Non-pigmented ciliary epithelial cell (primary cell): ENCODE measurements around the gene GRAMD2B.
"Not testable (repeated sequence)": the region's sequence is repeated elsewhere in the genome, so short reads cannot be mapped to it uniquely, and the experiment has no call there.

Source experiments
- DNase-seq: peaks from one replicate; pipeline ENCODE4 v3.0.0-alpha.2; 2010; ENCODE audit warnings: low read depth

The GRAMD2B gene

GRCh38 chr5:126511961-126512360, 88.8 kb downstream of the GRAMD2B start:
- DNase-seq = no peak

DNA sequence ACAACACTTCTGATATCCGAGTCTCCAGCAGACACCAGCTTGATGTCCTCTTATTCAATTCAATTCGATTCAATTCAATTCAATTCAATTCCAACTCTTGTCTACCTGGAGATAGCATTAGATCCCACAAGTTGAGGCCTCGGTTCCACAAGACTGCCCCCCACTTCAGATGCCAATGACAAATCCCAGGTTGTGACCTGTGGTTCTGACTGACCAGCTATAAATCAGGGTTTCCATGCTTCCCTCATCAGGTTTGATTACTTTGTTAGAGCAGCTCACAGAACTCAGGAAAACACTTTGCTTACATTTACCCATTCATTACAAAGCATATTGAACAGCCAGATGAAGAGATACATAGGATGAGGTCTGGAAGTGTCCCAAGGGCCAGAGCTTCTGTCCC, 89.2 kb downstream of the GRAMD2B start:
- no peak for DNase-seq

GRCh38 chr5:126513302-126513701, 90.1 kb downstream of the GRAMD2B start:
- no peak for DNase-seq

- no peak for DNase-seq
Observed at GRCh38 chr5:126513703-126514102, 90.5 kb downstream of the GRAMD2B start.

GRCh38 chr5:126514131-126514557, 90.9 kb downstream of the GRAMD2B start:
- DNase-seq = no peak

DNA sequence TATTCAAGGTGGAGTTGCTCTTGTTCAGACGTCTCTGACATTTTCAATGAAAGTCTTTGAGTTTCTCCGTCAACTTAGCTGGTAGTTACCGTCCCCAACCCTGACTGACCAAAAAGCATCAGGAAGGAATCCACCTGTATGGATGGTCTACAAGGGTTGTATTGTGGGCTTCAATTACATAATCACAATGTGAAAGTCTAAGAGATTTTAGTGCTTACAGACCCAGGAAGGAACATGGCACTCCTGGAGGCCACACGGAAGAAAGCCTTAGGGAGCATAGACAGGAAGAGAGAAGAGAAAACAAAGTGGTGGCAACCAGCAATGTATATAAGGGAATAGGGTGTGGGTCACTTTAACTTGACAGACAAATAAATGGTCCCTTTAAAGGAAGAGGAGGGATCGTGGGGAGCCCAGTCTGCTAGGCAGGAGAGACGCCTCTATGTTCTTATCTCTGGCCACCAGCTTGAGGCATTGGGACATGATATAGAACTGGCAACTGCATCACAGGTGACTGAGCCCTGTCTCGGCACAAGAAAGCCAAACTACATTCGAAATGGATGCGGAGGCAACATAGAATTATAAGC, 91.4 kb downstream of the GRAMD2B start:
- no peak for DNase-seq

DNA sequence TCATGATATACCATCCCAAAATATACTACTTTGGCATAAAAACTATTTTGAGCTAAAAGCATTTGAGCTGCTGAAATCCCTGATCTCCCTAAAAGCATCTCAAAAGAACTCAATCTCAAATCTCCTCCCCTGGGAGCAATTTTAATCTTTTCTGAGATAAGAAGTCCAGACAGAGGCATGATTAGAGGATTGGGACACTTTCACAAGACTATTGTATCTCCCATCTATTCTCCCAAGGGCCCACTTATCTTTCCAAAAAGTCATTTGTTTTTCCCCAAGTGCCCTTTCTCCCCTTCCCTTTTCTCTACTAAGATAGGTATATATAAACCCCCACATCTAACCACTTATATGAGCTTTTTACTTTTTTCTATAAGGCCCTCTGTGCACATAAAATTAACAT, 92.1 kb downstream of the GRAMD2B start:
- no peak for DNase-seq

DNA sequence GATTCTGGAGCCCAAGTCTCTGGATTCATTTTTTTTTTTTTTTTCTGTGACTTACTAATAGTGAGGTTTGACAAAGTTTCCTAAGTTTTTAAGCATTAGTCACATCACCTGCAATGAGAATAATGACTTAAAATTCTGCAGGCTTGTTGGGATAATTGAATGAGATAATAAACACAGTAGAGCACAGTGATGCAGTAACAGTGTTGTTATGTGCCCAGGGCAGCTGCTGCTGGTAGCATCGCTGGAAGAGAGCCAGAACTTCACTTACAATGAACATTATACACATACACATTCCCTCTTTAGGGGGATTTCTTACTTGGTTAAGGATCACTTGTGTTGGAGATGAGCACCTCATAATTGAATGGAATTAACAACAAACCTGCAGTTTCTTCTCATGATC, 92.9 kb downstream of the GRAMD2B start:
- DNase-seq = no peak

GRCh38 chr5:126516852-126517251, 93.6 kb downstream of the GRAMD2B start:
- no peak for DNase-seq

GRCh38 chr5:126519223-126519622, 96.0 kb downstream of the GRAMD2B start:
- not testable (repeated sequence) for DNase-seq

DNA sequence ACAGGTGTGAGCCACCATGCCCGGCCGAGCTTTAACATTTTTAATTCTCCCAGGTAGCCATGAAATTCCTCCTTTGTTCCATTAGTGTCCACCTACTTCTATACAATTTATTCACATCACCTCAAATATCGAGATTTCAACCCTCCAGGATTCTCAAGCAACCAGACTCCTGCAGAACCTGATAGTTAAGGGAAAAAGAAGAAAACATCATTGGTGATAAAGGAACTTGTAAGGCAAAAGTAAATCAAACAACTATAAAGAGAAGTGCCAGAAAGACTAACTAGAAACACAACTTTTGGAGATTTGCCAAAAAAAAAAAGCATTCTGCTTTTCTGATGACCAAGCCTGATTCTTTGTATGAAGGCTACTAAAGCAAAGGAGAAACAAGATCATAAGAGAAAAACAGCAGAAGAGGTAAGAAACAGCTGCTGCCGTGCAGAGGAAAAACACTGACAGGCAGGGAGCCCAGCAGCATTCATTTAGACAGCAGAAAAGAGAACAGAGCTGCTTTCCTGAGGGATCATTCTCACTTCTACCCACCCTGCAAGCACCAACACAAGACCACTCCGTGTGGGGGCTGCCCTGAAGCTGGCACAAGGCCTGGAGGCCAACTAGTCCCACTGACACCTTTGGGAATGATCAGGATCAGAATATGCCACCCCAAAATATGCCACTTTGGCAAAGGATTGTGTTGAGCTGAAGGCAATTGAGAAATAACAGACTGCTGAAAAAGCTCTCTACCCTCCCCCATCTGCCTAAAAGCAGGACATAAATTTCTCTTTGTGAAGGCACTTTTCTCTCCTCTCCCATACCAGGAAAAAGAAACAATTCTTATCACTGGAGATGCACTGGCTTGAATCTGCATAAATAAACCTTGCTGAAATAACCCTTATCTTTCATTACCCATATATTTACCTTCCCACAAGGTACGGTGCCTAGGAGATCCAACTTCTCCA, 96.7 kb downstream of the GRAMD2B start:
- no peak for DNase-seq

GRCh38 chr5:126520593-126520953, 97.4 kb downstream of the GRAMD2B start:
- DNase-seq = no peak

DNA sequence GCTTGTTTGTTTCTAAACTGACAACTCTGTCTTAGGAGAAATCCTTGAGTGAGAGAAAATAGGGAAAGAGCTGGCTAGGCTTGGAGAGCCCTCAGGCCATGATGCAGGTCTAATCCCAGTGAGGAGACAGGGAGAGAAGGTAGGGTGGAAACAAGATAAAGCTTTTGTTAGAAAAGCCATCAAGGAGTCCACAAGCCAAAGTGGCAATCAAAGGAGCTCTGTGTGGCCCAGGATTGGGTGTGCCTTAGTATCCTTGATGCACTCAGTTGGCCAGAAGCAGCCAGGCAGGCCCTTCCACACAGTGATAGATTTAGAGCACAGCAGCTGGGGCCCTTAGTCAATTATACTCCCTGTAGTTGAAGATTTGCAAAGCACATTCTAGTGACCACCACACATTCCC, 97.9 kb downstream of the GRAMD2B start:
- DNase-seq = no peak

- DNase-seq = no peak
Observed at GRCh38 chr5:126523818-126524510, 100.8 kb downstream of the GRAMD2B start.

DNA sequence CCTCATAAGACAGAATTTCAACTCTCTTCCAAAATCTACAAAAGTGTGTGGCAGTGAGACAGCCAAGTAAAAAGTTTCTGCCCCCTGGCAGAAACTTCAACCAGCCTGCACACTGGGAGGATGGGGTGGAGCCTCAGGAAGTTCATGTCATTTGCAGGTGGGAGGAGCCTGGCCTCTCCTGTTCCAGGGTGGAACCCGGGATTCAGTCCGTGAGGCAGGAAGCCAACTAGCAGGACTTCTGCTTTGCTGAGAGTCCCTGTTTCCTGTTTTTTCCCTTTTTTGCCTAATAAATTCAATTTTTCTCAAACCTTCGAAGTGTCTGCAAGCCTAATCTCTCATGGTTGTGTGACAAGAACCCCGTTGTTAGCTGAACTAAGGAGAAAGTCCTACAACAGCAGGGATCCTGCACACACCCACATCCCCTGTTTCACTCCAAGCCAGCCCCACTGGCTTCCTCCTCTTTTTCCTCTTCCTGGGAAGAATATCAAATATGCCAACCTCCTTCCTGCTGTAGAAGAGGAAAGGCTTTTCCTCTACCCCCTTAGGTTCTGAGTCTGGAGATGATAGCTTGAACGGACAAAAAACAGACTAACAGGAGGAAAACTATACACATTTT, 102.5 kb downstream of the GRAMD2B start:
- no peak for DNase-seq

- DNase-seq = no peak
Observed at GRCh38 chr5:126526493-126526892, 103.3 kb downstream of the GRAMD2B start.

DNA sequence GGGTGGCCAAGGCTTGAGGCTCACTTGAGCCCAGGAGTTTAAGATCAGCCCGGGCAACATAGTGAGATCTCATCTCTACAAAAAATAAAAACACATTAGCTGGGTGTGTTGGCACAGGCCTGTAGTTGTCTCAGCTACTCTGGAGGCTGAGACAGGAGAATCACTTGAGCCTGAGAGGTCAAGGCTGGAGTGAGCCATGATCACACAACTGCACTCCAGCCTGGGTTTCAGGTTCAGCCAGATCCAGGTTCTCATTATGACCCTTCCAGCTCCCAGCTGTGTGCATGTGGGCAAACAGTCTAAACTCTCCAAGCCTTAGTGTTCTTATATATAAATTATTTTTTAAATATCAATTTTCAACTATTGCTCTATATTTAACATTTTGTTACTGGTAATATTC, 103.9 kb downstream of the GRAMD2B start:
- no peak for DNase-seq

GRCh38 chr5:126527892-126528291, 104.7 kb downstream of the GRAMD2B start:
- peak; percentile 64 for DNase-seq

DNA sequence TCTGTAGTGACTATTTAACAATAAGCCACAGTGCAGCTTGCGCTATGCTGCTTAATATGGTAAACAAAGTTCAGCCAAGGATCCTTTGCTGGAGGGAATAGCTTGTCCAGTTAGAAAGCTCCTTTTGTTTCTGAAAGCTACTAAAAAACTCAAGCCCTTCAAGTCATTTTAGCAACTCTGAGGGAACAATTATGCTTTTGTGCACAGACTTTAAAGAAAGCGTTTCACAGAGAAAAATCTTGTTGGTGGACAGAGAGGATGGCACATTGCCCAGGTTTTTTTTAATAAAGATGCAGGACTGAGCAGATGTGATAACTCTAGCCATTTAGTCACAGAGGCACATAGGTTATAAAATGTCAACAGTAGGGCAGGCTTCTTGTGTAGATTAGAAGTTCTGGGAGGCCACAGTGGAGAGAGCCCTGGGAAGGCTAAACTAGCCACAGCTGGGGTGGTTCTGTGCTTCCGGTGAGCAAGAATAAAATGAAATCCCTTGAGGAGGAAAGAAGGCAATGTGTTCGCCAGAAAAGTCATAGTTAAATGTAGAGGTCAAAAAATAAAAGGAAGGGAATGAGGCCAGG, 108.4 kb downstream of the GRAMD2B start:
- no peak for DNase-seq

DNA sequence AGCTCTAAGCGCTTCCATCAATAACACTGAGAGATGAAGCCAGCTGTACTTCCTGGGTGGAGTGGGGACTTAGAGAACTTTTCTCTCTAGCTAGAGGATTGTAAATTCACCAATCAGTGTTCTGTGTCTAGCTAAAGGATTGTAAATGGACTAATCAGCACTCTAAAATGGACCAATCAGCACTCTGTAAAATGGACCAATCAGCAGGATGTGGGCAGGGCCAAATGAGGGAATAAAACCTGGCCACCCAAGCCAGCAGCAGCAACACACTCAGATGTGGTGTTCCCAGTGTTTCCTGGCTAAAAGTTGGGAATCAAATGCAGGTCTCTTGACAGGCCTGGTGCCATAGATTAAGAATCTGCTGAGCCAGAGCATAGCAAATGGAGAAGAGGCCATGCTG, 111.3 kb downstream of the GRAMD2B start:
- DNase-seq = no peak

GRCh38 chr5:126535856-126536545, 112.8 kb downstream of the GRAMD2B start:
- no peak for DNase-seq

- no peak for DNase-seq
Observed at GRCh38 chr5:126536874-126537273, 113.7 kb downstream of the GRAMD2B start.
